HCT116 (cell line): ENCODE results near the gene NXPE3.

Source experiments
- SP1 ChIP-seq: IDR thresholded peaks from 2 replicates; pipeline ENCODE4 v1.6.1; 2012; ENCODE audit warnings: low read depth
- TF ChIP-seq, protein P1 (sequence below), 3 experiments: fragments of 200-600 bp in 1 of 3; sonication (generic) in 1 of 3; IDR thresholded peaks in 2 of 3; conservative IDR thresholded peaks in 1 of 3; 2 replicates each; pipeline ENCODE4 v1.5.1; 2012 to 2017; ENCODE audit warnings: low read depth in 2 of 3, low read length in 2 of 3, antibody characterized with exemption in 1 of 3, borderline replicate concordance in 1 of 3, control low read depth in 1 of 3, mild to moderate bottlenecking in 1 of 3, mixed read lengths in 1 of 3, mixed run types in 1 of 3, moderate library complexity in 1 of 3; ENCODE audit not compliant: insufficient read depth in 1 of 3

DNA sequence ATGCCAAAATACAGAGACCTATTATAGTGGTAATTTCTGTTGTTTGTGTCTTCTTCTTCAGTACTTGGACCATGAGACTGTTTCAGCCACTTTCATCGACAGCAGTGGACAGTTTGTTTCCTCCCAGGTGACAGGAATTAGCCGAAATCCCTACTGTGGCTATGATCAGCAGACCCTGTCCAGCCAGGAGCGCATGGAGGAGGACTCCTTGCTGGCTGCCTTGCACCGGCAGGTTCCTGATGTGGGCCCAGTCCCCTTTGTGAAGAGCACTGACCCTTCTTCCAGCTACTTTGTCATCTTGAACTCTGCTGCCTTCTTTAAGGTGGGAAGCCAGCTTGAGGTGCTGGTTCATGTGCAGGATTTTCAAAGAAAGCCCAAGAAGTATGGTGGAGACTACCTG, 22.2 kb downstream of the NXPE3 start:
- TF ChIP-seq, protein P1, sequence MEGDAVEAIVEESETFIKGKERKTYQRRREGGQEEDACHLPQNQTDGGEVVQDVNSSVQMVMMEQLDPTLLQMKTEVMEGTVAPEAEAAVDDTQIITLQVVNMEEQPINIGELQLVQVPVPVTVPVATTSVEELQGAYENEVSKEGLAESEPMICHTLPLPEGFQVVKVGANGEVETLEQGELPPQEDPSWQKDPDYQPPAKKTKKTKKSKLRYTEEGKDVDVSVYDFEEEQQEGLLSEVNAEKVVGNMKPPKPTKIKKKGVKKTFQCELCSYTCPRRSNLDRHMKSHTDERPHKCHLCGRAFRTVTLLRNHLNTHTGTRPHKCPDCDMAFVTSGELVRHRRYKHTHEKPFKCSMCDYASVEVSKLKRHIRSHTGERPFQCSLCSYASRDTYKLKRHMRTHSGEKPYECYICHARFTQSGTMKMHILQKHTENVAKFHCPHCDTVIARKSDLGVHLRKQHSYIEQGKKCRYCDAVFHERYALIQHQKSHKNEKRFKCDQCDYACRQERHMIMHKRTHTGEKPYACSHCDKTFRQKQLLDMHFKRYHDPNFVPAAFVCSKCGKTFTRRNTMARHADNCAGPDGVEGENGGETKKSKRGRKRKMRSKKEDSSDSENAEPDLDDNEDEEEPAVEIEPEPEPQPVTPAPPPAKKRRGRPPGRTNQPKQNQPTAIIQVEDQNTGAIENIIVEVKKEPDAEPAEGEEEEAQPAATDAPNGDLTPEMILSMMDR (IDR thresholded peaks at IDR 0.05 in 2 of 3, conservative IDR thresholded peaks at IDR 0.05 in 1 of 3; ENCODE audit: borderline replicate concordance in 1 of 3, insufficient read depth in 1 of 3, low read depth in 2 of 3, low read length in 2 of 3): no peak
- TF ChIP-seq SP1: no peak
